ENCODE results near the gene SPEF2.

DNA sequence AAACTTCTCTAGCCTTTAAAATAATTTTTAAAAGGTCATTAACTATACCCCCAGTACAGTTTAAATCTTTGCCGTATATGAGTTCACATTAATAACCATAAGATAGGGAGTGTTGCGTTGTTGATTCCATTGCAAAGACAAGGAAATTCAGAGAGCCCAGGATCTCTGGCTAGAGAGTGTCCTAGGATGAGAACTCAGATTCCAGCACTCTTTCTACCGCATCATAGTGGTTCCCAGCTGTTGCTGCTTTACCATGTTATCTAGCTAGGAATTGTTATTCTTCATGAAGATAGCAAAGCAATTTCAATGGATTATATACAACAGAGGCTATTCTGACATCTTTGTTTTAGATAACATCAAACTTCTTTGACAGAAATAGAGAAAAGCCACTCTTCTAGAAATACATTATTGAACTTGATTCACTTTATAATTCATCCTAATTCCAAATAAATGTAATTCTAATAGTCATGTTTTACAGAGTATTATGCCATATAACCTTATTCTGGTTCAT, 160.7 kb downstream of the SPEF2 start:
- TF ChIP-seq, protein P1, sequence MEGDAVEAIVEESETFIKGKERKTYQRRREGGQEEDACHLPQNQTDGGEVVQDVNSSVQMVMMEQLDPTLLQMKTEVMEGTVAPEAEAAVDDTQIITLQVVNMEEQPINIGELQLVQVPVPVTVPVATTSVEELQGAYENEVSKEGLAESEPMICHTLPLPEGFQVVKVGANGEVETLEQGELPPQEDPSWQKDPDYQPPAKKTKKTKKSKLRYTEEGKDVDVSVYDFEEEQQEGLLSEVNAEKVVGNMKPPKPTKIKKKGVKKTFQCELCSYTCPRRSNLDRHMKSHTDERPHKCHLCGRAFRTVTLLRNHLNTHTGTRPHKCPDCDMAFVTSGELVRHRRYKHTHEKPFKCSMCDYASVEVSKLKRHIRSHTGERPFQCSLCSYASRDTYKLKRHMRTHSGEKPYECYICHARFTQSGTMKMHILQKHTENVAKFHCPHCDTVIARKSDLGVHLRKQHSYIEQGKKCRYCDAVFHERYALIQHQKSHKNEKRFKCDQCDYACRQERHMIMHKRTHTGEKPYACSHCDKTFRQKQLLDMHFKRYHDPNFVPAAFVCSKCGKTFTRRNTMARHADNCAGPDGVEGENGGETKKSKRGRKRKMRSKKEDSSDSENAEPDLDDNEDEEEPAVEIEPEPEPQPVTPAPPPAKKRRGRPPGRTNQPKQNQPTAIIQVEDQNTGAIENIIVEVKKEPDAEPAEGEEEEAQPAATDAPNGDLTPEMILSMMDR (IDR thresholded peaks at IDR 0.05): no peak
- no peak for TF ChIP-seq EZH2 (IDR thresholded peaks at IDR 0.05; ENCODE audit: borderline replicate concordance, insufficient read depth, low read depth, low read length, poor library complexity, severe bottlenecking)
